CD4-positive, alpha-beta T cell treated with Interferon gamma for 1 hour (primary cell): ENCODE measurements around the gene TPMT.
"Not testable (repeated sequence)": the region's sequence is repeated elsewhere in the genome, so short reads cannot be mapped to it uniquely, and the experiment has no call there.

Source experiments
- DNase-seq: peaks from one replicate; pipeline ENCODE4 v3.0.0-alpha.2; 2020

TPMT gene

DNA sequence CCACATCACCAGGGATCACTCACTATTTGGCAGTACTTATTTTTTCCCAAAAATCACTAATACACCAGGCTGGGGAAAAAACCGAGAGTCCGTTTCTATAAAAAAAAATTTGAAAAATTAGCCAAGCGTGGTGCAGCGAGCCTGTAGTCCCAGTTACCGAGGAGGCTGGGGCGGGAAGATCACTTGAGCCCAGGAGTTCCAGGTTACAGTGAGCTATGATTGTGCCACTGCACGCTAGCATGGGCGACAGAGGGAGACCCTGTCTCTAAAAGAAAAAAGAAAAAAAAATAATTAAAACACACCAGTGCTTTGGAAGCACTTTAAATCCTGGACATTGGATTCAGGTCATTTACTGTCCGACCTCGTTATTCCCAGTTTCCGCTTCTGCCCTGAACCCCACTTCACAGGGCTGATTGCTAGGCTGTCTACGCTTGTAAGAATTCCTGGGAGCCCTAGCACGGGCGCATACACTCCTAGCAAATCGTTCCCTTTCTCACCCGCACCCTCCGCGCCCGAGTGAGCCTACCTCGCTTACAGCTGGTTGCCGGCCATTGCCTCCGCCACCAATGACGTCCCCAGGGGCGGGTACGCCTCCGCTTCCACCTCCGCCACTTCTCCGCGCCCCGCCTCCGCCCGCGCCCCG is at the start of gene TPMT:
Gene TPMT, minus strand, starts transcription at position 571 of the 643 bp plus-strand sequence. CDS start 5,950 bp downstream, outside the sequence.
- no peak for DNase-seq

DNA sequence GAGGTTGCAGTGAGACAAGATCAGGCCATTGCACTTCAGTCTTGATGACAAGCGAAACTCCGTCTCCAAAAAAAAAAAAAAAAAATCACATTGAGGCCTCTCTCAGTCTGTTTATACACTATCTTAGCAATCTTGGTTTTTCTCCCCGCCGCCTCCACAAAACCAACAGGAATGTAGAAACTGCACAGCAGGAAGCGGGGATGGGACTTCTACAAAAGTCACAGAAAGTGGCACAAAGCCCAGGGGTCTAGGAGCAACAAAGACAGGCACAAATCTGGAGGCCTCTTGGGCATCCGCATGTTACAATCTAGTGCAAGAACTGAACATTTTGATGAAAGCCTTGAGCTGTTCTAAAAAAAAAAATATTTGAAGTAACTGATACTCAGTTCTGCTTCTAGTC is 48.9 kb upstream of the TPMT start:
- no peak for DNase-seq

- DNase-seq = no peak
Measured at GRCh38 chr6:18192026-18192425, 37.1 kb upstream of the TPMT start.

DNA sequence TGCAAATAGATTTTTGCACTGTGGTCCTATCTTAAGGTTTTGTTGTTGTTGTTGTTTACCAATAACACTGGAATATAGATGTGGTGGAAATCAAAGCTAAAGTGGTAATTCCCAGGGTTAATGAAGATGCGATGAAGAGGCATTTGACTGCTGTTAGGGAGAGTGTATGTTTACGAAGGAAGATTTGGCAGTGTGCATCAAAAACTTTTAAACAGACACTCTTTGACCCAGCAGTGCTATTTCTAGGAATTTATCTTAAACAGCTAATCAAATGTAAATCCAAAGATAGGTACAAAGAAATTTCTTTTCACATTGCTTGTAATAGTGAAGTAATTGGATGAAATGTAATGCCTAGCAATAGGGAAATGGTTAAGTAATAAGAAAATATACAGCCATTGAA is 34.3 kb upstream of the TPMT start:
- DNase-seq = no peak

DNA sequence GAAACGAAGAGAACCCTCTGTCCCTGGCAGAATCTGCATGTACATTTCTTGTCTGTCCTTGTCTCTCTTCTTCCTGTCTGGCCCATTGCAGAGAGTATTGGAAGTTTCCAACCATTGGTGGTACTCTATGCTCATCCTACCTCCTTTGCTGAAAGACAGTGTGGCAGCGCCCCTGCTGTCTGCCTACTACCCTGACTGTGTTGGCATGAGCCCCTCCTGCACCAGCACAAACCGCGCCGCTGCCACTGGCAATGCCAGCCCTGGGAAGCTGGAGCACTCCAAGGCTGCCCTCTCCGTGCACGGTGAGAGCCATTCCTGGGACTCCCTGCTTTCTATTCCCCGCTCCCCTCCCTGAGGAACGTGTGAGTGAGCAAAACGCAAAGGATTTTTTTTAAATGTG is 32.8 kb upstream of the TPMT start:
- no peak for DNase-seq

DNA sequence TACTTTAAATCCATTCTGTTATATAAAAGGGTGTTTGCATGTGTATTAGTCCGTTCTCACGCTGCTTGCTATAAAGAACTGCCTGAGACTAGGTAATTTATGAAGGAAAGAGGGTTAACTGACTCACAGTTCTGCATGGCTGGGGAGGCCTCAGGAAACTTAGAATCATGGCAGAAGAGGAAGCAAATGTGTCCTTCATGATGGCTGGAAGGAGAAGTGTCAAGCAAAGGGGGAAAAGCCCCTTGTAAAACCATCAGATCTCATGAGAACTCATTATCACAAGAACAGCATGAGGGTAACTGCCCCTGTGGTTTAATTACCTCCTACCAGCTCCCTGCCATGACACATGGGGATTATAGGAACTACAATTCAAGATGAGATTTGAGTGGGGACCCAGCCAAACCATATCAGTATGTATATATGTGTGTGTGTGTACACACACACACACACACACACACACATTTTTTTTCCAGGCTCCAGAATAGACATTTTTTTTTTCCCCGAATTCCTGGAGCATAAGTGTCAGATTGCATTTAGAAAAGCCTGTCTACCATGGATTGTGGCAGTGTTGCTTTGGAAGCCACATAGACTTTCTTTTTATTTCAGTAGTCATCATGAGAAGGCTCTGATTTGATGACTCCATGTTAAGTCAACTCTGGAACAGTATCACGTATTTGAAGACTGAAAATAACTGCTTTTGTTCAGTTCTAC is 31.8 kb upstream of the TPMT start:
- no peak for DNase-seq

DNA sequence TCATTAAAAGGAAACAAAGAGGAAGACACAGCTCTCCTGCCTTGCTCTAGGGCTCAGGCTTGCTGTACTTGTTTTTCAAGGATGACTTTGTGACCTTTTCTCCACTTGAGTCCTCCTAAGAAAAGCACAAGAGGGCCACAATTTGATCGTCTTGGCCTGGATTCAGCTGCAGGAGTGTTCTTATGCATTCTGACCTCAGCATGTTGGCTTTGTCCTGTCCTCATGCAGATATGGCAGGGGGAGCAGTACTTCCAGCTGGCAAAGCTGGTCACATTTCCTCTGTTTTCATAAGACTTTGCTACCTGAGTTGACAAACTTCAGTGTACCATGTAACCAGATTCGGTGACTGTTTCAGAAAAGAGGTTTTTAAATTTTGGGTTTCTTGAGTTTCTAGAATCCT is 31.2 kb upstream of the TPMT start:
- no peak for DNase-seq

GRCh38 chr6:18185624-18186023 is 30.7 kb upstream of the TPMT start:
- DNase-seq = no peak

DNA sequence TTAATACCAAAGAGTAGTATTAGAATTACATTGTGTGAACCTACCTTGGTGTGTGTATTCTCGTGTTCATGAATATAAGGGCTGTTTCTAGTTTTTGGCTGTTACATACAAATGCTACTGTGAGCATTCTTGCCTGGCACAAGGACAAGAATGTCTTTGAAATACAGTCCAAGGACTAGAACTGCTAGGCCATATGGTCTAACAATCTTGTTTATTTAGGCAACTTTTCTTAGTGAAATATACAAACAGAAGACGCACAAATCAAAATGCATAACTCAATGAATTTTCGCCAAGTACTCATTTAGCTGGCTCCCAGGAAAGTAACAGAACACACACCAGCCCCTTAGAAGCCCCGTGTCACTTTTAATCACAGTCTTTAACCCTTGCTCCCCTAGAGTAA is 28.9 kb upstream of the TPMT start:
- no peak for DNase-seq

DNA sequence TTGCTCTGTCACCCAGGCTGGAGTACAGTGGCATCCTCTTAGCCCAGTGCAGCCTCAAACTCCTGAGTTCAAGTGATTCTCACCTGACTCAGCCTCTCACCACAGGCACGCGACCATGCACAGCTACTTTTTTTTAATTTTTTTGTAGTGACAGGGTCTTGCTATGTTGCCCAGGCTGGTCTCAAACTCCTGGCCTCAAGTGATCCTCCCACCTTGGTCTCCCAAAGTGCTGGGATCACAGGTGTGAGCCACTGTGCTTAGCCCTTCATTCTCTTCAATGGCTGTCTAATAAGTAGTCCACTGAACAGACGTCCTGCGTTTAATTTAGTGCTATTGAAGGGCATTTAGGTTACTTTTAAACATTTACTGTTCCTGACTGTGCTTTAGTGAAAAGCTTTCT is 27.7 kb upstream of the TPMT start:
- DNase-seq = no peak

GRCh38 chr6:18179770-18180356 is 25.0 kb upstream of the TPMT start:
- peak; percentile 15 for DNase-seq

DNA sequence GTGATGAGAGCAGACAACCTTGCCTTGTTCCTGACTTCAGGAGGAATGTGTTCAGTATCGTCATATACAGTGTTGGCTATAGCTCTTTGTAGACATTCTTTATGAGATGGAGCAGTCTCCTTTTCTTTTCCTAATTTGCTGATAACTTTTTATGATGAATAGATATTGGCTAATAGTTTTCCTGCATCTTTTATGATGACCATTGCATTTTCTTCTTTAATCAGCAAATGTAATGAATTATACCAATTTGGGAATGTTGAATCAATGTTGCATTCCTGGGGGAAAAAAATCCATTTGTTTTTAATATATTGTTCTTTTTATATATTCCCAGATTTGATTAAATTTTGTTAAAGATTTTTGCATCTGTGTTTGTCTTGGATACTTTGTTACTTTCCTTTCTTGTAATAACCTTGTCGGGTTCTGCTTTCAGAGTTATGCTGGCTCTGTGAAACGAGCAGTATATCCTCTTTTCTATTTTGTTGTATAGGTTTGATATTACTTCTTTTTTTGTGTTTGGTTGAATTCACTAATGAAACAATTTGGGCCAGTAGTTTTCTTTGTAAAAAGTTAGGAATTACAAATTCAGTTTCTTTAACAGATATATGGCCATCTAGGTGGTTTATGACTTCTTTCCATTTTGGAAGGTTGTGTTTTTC is 24.2 kb upstream of the TPMT start:
- no peak for DNase-seq

DNA sequence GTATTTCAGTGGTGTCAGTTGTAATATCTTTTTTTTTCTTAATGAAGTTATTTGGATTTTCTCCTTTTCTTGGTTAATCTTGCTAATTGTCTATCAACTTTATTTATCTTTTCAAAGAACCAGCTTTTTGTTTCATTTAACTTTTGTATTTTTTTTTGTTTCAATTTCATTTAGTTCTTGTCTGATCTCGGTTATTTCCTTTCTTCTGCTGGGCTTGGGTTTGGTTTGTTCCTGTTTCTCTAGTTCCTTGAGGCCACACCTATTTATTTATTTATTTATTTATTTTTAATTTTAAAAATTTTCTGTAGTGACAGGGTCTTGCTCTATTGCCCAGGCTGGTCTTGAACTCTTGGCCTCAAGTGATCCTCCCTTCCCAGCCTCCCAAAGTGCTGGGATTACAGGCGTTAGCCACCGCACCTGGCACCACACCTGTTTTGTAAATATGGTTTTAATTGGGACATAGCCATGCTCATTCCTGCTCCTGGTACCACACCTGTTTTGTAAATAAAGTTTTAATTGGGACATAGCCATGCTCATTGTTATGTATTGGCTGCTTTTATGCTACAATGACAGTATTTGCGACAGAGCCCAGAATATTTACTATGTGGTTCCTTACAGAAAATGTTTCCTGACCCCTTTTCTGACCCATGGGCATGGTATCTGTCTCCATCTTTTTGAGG is 22.5 kb upstream of the TPMT start:
- no peak for DNase-seq

GRCh38 chr6:18176198-18176597 is 21.3 kb upstream of the TPMT start:
- not testable (repeated sequence) for DNase-seq

- DNase-seq = no peak
Measured at GRCh38 chr6:18171871-18172270, 17.0 kb upstream of the TPMT start.

DNA sequence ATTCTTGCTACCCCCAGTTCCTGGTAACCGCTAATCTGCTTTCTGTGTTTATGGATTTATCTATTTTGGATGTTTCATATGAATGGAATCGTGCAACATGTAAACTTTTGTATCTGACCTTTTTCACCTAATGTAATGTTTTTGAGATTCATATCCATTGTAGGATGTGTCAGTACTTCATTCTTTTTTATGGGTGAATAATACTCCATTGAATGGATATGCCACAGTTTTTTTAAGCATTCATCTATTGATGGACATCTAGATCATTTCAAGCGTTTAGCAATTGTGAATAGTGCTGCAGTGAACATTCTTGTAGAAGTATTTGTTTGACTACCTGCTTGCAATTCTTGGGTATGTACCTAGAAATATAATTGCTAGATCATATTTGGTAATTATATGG is 13.4 kb upstream of the TPMT start:
- DNase-seq = no peak

DNA sequence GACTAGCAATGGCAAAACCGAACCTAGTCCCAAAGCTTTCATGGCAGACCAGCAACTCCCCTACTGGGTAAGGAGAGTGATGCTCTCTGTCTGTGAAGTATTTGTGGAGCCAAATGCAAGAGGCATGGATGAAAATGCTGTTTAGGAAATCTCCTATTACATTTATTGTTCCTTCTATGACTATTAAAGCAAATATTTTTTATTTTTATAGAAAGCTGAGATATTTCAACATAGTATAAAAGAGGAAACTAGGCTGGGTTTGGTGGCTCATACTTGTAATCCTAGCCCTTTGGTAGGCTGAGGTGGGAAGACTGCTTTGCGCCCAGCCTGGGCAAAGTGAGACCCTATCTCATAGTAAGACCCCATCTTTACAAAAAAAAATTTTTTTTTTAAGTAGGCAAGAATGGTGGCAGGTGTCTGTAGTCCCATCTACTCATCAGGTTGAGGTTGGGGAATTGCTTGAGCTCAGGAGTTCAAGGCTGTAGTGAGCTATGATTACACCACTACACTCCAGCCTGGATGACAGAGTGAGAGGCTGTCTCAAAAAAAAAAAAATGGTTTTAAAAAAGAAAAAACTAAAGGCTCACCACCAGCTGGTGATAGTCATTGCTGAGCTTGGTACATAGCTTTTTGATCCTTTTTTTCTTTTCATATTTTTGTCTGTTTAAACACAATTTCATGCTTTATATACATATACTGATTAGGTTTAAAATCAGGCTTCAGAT is 11.6 kb upstream of the TPMT start:
- no peak for DNase-seq

GRCh38 chr6:18165751-18166150 is 10.9 kb upstream of the TPMT start:
- DNase-seq = no peak

GRCh38 chr6:18162401-18162800 is 7.5 kb upstream of the TPMT start:
- DNase-seq = no peak

DNA sequence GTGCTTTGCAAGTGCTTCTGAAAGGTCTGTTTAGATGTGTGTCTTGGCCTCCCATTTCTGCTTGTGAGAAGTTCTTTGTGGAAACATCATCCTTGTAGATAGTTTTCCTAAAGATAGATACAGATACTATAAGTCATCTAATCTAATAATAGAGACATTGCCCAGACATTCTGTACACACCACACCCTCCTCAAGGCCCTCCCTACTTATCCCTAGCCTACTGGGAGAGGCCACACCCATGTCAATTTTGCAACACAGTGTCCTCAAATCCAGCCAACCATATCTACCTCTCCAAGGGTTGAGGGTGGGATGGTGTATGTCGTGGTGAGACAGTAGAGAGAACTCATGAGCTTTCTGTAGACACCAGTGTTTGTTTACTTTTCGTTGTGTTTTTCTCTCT is 6.6 kb upstream of the TPMT start:
- DNase-seq = no peak

DNA sequence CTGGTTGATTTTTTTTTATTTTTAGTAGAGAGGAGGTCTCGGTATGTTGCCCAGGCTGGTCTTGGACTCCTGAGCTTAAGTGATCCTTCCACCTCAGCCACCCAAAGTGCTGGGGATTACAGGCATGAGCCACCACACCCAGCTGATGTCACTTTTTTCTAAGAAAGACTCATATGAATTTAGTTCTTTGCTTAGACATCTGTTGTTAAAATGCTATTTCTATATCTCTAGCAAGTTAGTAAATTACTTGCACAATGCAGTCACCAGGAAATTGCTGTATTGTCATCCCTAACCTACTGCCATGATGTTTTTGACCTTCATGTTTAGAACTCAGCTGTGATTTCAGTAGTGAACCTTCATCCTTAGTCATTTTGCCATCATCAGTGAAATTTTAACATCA is 6.0 kb upstream of the TPMT start:
- DNase-seq = no peak

DNA sequence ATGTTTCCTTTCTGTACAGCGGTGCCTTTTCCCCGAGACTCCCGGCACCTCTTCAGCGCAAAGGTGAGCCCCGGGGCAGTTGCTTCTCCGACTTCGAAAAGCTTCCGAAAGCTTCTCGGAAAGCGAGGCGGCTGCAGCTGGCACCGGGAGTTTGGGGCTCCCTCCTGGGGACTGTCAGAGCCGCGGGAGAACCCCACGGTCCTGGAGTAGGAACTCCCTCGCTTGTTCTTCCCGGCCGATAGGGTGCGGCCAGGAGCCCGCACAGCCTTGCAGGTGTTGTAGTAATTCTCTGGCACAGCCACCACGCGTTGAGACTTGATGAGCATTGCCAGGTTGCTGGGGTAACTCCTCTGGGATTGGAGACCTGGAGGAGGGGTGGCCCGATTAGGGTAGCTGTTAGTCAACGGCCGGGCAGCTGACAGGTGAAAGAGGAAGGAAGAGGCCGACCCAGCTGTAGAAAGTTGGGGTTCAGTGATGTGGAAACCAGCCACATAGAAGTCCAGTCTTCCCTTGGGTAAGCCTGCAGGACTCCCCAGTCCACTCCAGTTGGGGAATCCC is 1.1 kb upstream of the TPMT start:
- DNase-seq = peak; percentile 61
